H9 (cell line): Measurements from ENCODE around the gene ZNF329. TPM values are rescaled to one million over a fixed set of nuclear protein-coding genes. Genes with fewer than 3 reads are reported as not detected.

Experiments used
- DNase-seq: peaks from one replicate; pipeline ENCODE4 v3.0.0-alpha.2; 2017
- H2AFZ ChIP-seq: one replicate; pipeline ENCODE4 v1.6.1; 2013; ENCODE audit warnings: mild to moderate bottlenecking, low read length, control low read depth, moderate library complexity
- H2AK5ac ChIP-seq: 2 replicates; pipeline ENCODE4 v1.6.1; 2013; ENCODE audit warnings: low read length, control low read depth, mixed read lengths; ENCODE audit not compliant: insufficient read length
- H2BK120ac ChIP-seq: one replicate; pipeline ENCODE4 v1.6.1; 2013; ENCODE audit warnings: low read depth, mild to moderate bottlenecking, low read length, control low read depth, inconsistent platforms; ENCODE audit not compliant: poor library complexity, severe bottlenecking
- H2BK12ac ChIP-seq: 2 replicates; pipeline ENCODE4 v1.6.1; 2013; ENCODE audit warnings: low read length, control low read depth, mixed read lengths, low read depth; ENCODE audit not compliant: insufficient read length
- H2BK15ac ChIP-seq: 2 replicates; pipeline ENCODE4 v1.6.1; 2013; ENCODE audit warnings: low read depth, low read length, control low read depth
- H2BK20ac ChIP-seq: one replicate; pipeline ENCODE4 v1.6.1; 2013; ENCODE audit warnings: low read depth, mild to moderate bottlenecking, low read length, control low read depth, inconsistent platforms; ENCODE audit not compliant: poor library complexity, severe bottlenecking
- H2BK5ac ChIP-seq: 2 replicates; pipeline ENCODE4 v1.6.1; 2013; ENCODE audit warnings: low read length, control low read depth, mixed read lengths; ENCODE audit not compliant: insufficient read length
- H3K14ac ChIP-seq: 2 replicates; pipeline ENCODE4 v1.6.1; 2013; ENCODE audit warnings: low read length, control low read depth; ENCODE audit not compliant: insufficient read depth
- H3K18ac ChIP-seq: 2 replicates; pipeline ENCODE4 v1.6.1; 2013; ENCODE audit warnings: low read depth, mild to moderate bottlenecking, mixed read lengths, low read length, control low read depth; ENCODE audit not compliant: insufficient read length
- H3K23ac ChIP-seq: 2 replicates; pipeline ENCODE4 v1.6.1; 2013; ENCODE audit warnings: low read length, control low read depth, mixed read lengths, low read depth; ENCODE audit not compliant: insufficient read length
- H3K23me2 ChIP-seq: 2 replicates; pipeline ENCODE4 v1.6.1; 2013; ENCODE audit warnings: low read depth, mild to moderate bottlenecking, mixed read lengths, low read length, control low read depth; ENCODE audit not compliant: insufficient read length, poor library complexity, severe bottlenecking
- H3K27ac ChIP-seq: 2 replicates; pipeline ENCODE4 v1.5.1; 2013; ENCODE audit warnings: low read length, control low read depth, mixed read lengths, low read depth; ENCODE audit not compliant: insufficient read length
- H3K27me3 ChIP-seq: 2 replicates; pipeline ENCODE4 v1.6.1; 2013; ENCODE audit warnings: low read length, control low read depth, inconsistent platforms; ENCODE audit not compliant: insufficient read depth
- H3K4ac ChIP-seq: 2 replicates; pipeline ENCODE4 v1.6.1; 2013; ENCODE audit warnings: low read depth, mild to moderate bottlenecking, control low read depth, inconsistent platforms, low read length, moderate library complexity
- H3K4me1 ChIP-seq: 2 replicates; pipeline ENCODE4 v1.6.1; 2013; ENCODE audit warnings: low read length, control low read depth, inconsistent platforms; ENCODE audit not compliant: insufficient read depth
- H3K4me2 ChIP-seq: 2 replicates; pipeline ENCODE4 v1.6.1; 2013; ENCODE audit warnings: low read length, control low read depth, mixed read lengths; ENCODE audit not compliant: insufficient read length, insufficient read depth
- H3K56ac ChIP-seq: 2 replicates; pipeline ENCODE4 v1.6.1; 2013; ENCODE audit warnings: low read depth, mild to moderate bottlenecking, mixed read lengths, low read length, control low read depth; ENCODE audit not compliant: insufficient read length
- H3K79me1 ChIP-seq: 2 replicates; pipeline ENCODE4 v1.6.1; 2013; ENCODE audit warnings: low read depth, mild to moderate bottlenecking, moderate library complexity, low read length, control low read depth, inconsistent platforms; ENCODE audit not compliant: insufficient read depth, poor library complexity, severe bottlenecking
- H3K79me2 ChIP-seq: 2 replicates; pipeline ENCODE4 v1.6.1; 2013; ENCODE audit warnings: low read length, control low read depth, inconsistent platforms; ENCODE audit not compliant: insufficient read depth
- H3K9ac ChIP-seq: 2 replicates; pipeline ENCODE4 v1.6.1; 2013; ENCODE audit warnings: low read length, control low read depth, mixed read lengths; ENCODE audit not compliant: insufficient read length; ENCODE audit errors: extremely low read depth
- H3K9me3 ChIP-seq: one replicate; pipeline ENCODE4 v1.6.1; 2013; ENCODE audit warnings: low read depth, low read length, inconsistent platforms; ENCODE audit not compliant: control insufficient read depth
- H3T11ph ChIP-seq: one replicate; pipeline ENCODE4 v1.6.1; 2013; ENCODE audit warnings: mild to moderate bottlenecking, low read length, control low read depth, inconsistent platforms
- H4K20me1 ChIP-seq: one replicate; pipeline ENCODE4 v1.6.1; 2013; ENCODE audit not compliant: control insufficient read depth, insufficient read length, insufficient read depth
- H4K5ac ChIP-seq: 2 replicates; pipeline ENCODE4 v1.6.1; 2013; ENCODE audit warnings: low read depth, mild to moderate bottlenecking, mixed read lengths, low read length, control low read depth; ENCODE audit not compliant: insufficient read length
- H4K8ac ChIP-seq: replicated peaks from 2 replicates; pipeline ENCODE4 v1.6.1; 2013; ENCODE audit warnings: low read length, control low read depth, mixed read lengths, low read depth; ENCODE audit not compliant: insufficient read length
- H4K91ac ChIP-seq: 2 replicates; pipeline ENCODE4 v1.6.1; 2013; ENCODE audit warnings: low read depth, mild to moderate bottlenecking, moderate library complexity, mixed read lengths, low read length, control low read depth; ENCODE audit not compliant: insufficient read length
- H3K27ac Mint-ChIP-seq, 3 experiments: 2 replicates in 2 of 3; 3 replicates in 1 of 3; pipeline ENCODE4 v1.8.0; 2020 to 2021; ENCODE audit warnings: mixed read lengths in 3 of 3, mild to moderate bottlenecking in 1 of 3, moderate library complexity in 1 of 3
- H3K27me3 Mint-ChIP-seq: 2 replicates; pipeline ENCODE4 v1.8.0; 2021; ENCODE audit warnings: low read depth, mild to moderate bottlenecking, moderate library complexity, mixed read lengths
- H3K36me3 Mint-ChIP-seq, 3 experiments: 2 replicates in 2 of 3; 3 replicates in 1 of 3; pipeline ENCODE4 v1.8.0; 2020 to 2021; ENCODE audit warnings: low read depth in 3 of 3, mixed read lengths in 3 of 3; ENCODE audit not compliant: insufficient read depth in 1 of 3
- H3K4me1 Mint-ChIP-seq, 2 experiments: 2 replicates each; pipeline ENCODE4 v1.8.0; 2020; ENCODE audit warnings: mixed read lengths in 2 of 2
- H3K4me3 Mint-ChIP-seq, 2 experiments: 2 replicates in 1 of 2; 3 replicates in 1 of 2; pipeline ENCODE4 v1.8.0; 2020 to 2021; ENCODE audit warnings: mild to moderate bottlenecking in 2 of 2, mixed read lengths in 2 of 2, moderate library complexity in 1 of 2
- H3K9me3 Mint-ChIP-seq, 2 experiments: 2 replicates in 1 of 2; 3 replicates in 1 of 2; pipeline ENCODE4 v1.8.0; 2020; ENCODE audit warnings: mild to moderate bottlenecking in 2 of 2, mixed read lengths in 2 of 2, moderate library complexity in 1 of 2
- WGBS: extraction: QIAGEN DNeasy Blood & Tissue Kit; methylation state at CpG from one replicate; pipeline ENCODE4 v1.1.7; 2013; ENCODE audit warnings: missing lambda C conversion rate, low lambda C conversion rate, mixed read lengths; ENCODE audit not compliant: insufficient read length; ENCODE audit errors: extremely low coverage; 5-methylcytosine and 5-hydroxymethylcytosine counted together
- total RNA-seq: library from RNA; stranded (reverse); gene quantifications from 2 replicates; pipeline ENCODE4 v1.2.1, GENCODE V29; 2021
- TF ChIP-seq, protein P1 (sequence below): fragments of 200-600 bp; sonication (generic); conservative IDR thresholded peaks from 3 replicates; pipeline ENCODE4 v1.8.0; 2021; ENCODE audit warnings: antibody characterized with exemption, mild to moderate bottlenecking

ZNF329 gene
- total RNA-seq, 1 experiment from 2014 or later: 12.1 TPM

DNA sequence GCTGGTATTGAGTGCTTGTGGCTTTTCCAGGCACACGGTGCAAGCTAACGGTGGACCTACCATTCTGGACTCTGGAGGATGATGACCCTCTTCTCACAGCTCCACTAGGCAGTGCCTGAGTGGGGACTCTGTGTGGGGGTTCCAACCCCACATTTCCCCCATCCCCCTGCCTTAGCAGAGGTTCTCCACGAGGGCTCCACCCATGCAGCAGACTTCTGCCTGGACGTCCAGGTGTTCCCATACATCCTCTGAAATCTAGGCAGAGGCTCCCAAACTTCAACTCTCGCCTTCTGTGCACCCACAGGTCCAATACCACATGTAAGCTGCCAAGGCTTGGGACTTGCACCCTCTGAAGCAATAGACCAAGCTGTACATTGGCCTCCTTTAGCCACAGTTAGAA is 27.2 kb downstream of the ZNF329 start:
- no peak overlapping the region for H3K4me3 Mint-ChIP-seq
- Histone ChIP-seq H2BK120ac (no peak overlapping the region), H2BK20ac (no peak overlapping the region), H3K79me1 (no peaks in the 10 kb centered on the region), H3K9ac (no peak overlapping the region), H3K23ac (no peak overlapping the region), H3K9me3 (peaks cover 96% of the 10 kb centered on the region), H2BK5ac (no peak overlapping the region), H3K18ac (no peak overlapping the region), H3K23me2 (no peaks in the 10 kb centered on the region), H2AK5ac (no peak overlapping the region), H3T11ph (no peak overlapping the region), H2BK15ac (no peak overlapping the region), H3K4me1 (no peaks in the 10 kb centered on the region), H4K20me1 (no peaks in the 10 kb centered on the region), H3K56ac (no peak overlapping the region), H2BK12ac (no peak overlapping the region), H3K79me2 (no peaks in the 10 kb centered on the region), H4K91ac (no peak overlapping the region), H4K8ac (no peak overlapping the region), H3K27ac (no peak overlapping the region), H3K4ac (no peak overlapping the region), H4K5ac (no peak overlapping the region), H3K4me2 (no peak overlapping the region), H3K27me3 (no peaks in the 10 kb centered on the region), H3K14ac (no peak overlapping the region), H2AFZ (no peak overlapping the region)
- peaks cover 6% of the 10 kb centered on the region for H3K27me3 Mint-ChIP-seq
- no CpG with 5 or more reads among the region's 5 CpGs for WGBS
- H3K9me3 Mint-ChIP-seq: peaks cover 95% of the 10 kb centered on the region in 2 experiments
- H3K36me3 Mint-ChIP-seq: peaks cover 35 to 69% (median 36%) of the 10 kb centered on the region in 3 experiments
- TF ChIP-seq, protein P1, sequence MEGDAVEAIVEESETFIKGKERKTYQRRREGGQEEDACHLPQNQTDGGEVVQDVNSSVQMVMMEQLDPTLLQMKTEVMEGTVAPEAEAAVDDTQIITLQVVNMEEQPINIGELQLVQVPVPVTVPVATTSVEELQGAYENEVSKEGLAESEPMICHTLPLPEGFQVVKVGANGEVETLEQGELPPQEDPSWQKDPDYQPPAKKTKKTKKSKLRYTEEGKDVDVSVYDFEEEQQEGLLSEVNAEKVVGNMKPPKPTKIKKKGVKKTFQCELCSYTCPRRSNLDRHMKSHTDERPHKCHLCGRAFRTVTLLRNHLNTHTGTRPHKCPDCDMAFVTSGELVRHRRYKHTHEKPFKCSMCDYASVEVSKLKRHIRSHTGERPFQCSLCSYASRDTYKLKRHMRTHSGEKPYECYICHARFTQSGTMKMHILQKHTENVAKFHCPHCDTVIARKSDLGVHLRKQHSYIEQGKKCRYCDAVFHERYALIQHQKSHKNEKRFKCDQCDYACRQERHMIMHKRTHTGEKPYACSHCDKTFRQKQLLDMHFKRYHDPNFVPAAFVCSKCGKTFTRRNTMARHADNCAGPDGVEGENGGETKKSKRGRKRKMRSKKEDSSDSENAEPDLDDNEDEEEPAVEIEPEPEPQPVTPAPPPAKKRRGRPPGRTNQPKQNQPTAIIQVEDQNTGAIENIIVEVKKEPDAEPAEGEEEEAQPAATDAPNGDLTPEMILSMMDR: no peak
- no peaks in the 10 kb centered on the region for H3K4me1 Mint-ChIP-seq
- DNase-seq: no peak
- no peak overlapping the region for H3K27ac Mint-ChIP-seq
